Esophagus squamous epithelium (tissue), 4 donors: Measurements from ENCODE around the gene ZBTB25.

Experiments
- CTCF ChIP-seq, 6 experiments: fragments of 450-650 bp in 4 of 6; fragments of 200-600 bp in 2 of 6; sonication (generic) in 2 of 6; IDR thresholded peaks; one replicate each; pipeline ENCODE4 v1.5.1; 2016 to 2019; ENCODE audit warnings: antibody characterized with exemption in 6 of 6, mild to moderate bottlenecking in 4 of 6, moderate library complexity in 4 of 6
- POLR2A ChIP-seq, 4 donors: fragments of 450-650 bp; IDR thresholded peaks; one replicate each; pipeline ENCODE4 v1.6.1; 2017; ENCODE audit warnings: antibody characterized with exemption in 4 of 4, mild to moderate bottlenecking in 4 of 4, moderate library complexity in 3 of 4

GRCh38 chr14:64474041-64474440 lies 29.6 kb downstream of the ZBTB25 start:
- TF ChIP-seq CTCF (IDR thresholded peaks at IDR 0.05) (no peak), POLR2A (IDR thresholded peaks at IDR 0.05) (no peak)
